Mesenchymal stem cell (in vitro differentiated cells and primary cell): ENCODE measurements around the gene ARRB1.
A peak's percentile ranks its signal among the peaks of the same experiment; 100 is the strongest.

Experiments
- DNase-seq: peaks from one replicate; pipeline ENCODE4 v3.0.0-alpha.2; 2013
- H2AFZ ChIP-seq: one replicate; pipeline ENCODE4 v1.6.1; 2013; ENCODE audit warnings: low read depth, mild to moderate bottlenecking, control low read depth, inconsistent platforms, low read length, moderate library complexity
- H2AK5ac ChIP-seq: 2 replicates; pipeline ENCODE4 v1.6.1; 2013; ENCODE audit warnings: low read length, moderate library complexity, mild to moderate bottlenecking, inconsistent platforms; ENCODE audit not compliant: severe bottlenecking
- H2BK120ac ChIP-seq: one replicate; pipeline ENCODE4 v1.6.1; 2013; ENCODE audit warnings: low read depth, mild to moderate bottlenecking, inconsistent platforms, low read length, moderate library complexity
- H2BK12ac ChIP-seq, 2 experiments: one replicate each; pipeline ENCODE4 v1.6.1; 2013; ENCODE audit warnings: inconsistent platforms in 2 of 2, low read length in 2 of 2, mild to moderate bottlenecking in 2 of 2, moderate library complexity in 2 of 2, control low read depth in 1 of 2
- H2BK15ac ChIP-seq: one replicate; pipeline ENCODE4 v1.6.1; 2013; ENCODE audit warnings: mild to moderate bottlenecking, low read depth, inconsistent platforms; ENCODE audit not compliant: poor library complexity, severe bottlenecking
- H2BK5ac ChIP-seq: 2 replicates; pipeline ENCODE4 v1.6.1; 2013; ENCODE audit warnings: low read depth, mild to moderate bottlenecking, low read length, control low read depth, inconsistent platforms; ENCODE audit not compliant: poor library complexity, severe bottlenecking
- H3K14ac ChIP-seq, 2 experiments: one replicate each; pipeline ENCODE4 v1.6.1; 2013; ENCODE audit warnings: inconsistent platforms in 2 of 2, low read length in 2 of 2, control low read depth in 1 of 2, mild to moderate bottlenecking in 1 of 2, moderate library complexity in 1 of 2
- H3K18ac ChIP-seq, 2 experiments: one replicate each; pipeline ENCODE4 v1.6.1; 2013; ENCODE audit warnings: inconsistent platforms in 2 of 2, low read length in 2 of 2, control low read depth in 1 of 2, low read depth in 1 of 2, mild to moderate bottlenecking in 1 of 2
- H3K23ac ChIP-seq, 2 experiments: one replicate each; pipeline ENCODE4 v1.6.1; 2013; ENCODE audit warnings: inconsistent platforms in 2 of 2, low read length in 2 of 2, mild to moderate bottlenecking in 2 of 2, moderate library complexity in 2 of 2, control low read depth in 1 of 2
- H3K27ac ChIP-seq: 2 replicates; pipeline ENCODE4 v1.5.1; 2013; ENCODE audit warnings: mild to moderate bottlenecking, moderate library complexity, low read length, control low read depth, inconsistent platforms; ENCODE audit not compliant: poor library complexity, severe bottlenecking
- H3K27me3 ChIP-seq, 2 experiments: 2 replicates each; pipeline versions ENCODE4 v1.6.1 to v1.7.0; 2013; ENCODE audit warnings: low read length in 2 of 2, mild to moderate bottlenecking in 2 of 2, moderate library complexity in 2 of 2, control low read depth in 1 of 2, inconsistent platforms in 1 of 2; ENCODE audit not compliant: control insufficient read depth in 1 of 2, insufficient read depth in 1 of 2
- H3K36me3 ChIP-seq, 2 experiments: 2 replicates each; pipeline versions ENCODE4 v1.6.1 to v1.7.0; 2013; ENCODE audit warnings: low read length in 2 of 2, control low read depth in 1 of 2, inconsistent platforms in 1 of 2, low read depth in 1 of 2, mild to moderate bottlenecking in 1 of 2; ENCODE audit not compliant: insufficient read depth in 2 of 2, control insufficient read depth in 1 of 2
- H3K4ac ChIP-seq, 2 experiments: one replicate each; pipeline ENCODE4 v1.6.1; 2013; ENCODE audit warnings: inconsistent platforms in 2 of 2, low read length in 2 of 2, mild to moderate bottlenecking in 2 of 2, moderate library complexity in 2 of 2, control low read depth in 1 of 2, low read depth in 1 of 2
- H3K4me1 ChIP-seq: 2 replicates; pipeline ENCODE4 v1.6.1; 2013; ENCODE audit warnings: low read depth, low read length, control low read depth; ENCODE audit not compliant: control insufficient read depth, insufficient read depth
- H3K4me2 ChIP-seq: 2 replicates; pipeline ENCODE4 v1.6.1; 2013; ENCODE audit warnings: low read length, mild to moderate bottlenecking, inconsistent platforms; ENCODE audit not compliant: poor library complexity, severe bottlenecking
- H3K4me3 ChIP-seq, 2 experiments: 2 replicates each; pipeline versions ENCODE4 v1.5.1 to v1.7.0; 2013; ENCODE audit warnings: low read length in 2 of 2, mild to moderate bottlenecking in 2 of 2, control low read depth in 1 of 2, low read depth in 1 of 2; ENCODE audit not compliant: insufficient read depth in 1 of 2
- H3K79me1 ChIP-seq: replicated peaks from 2 replicates; pipeline ENCODE4 v1.6.1; 2013; ENCODE audit warnings: mild to moderate bottlenecking, control low read depth, low read length, inconsistent platforms; ENCODE audit not compliant: poor library complexity, severe bottlenecking
- H3K9ac ChIP-seq: 2 replicates; pipeline ENCODE4 v1.7.0; 2013; ENCODE audit warnings: mild to moderate bottlenecking, low read length, moderate library complexity
- H3K9me3 ChIP-seq: 2 replicates; pipeline ENCODE4 v1.7.0; 2013; ENCODE audit warnings: mild to moderate bottlenecking, low read length; ENCODE audit not compliant: control insufficient read depth
- H4K8ac ChIP-seq: one replicate; pipeline ENCODE4 v1.6.1; 2013; ENCODE audit warnings: inconsistent platforms, mild to moderate bottlenecking, low read length, moderate library complexity
- H4K91ac ChIP-seq: one replicate; pipeline ENCODE4 v1.6.1; 2013; ENCODE audit warnings: mild to moderate bottlenecking, low read length, inconsistent platforms
- WGBS: methylation state at CpG from one replicate; pipeline ENCODE4 v1.1.7; 2013; ENCODE audit warnings: mixed read lengths; 5-methylcytosine and 5-hydroxymethylcytosine counted together

ARRB1 gene

GRCh38 chr11:75223954-75224643 is 127.4 kb downstream of the ARRB1 start:
- H2BK15ac ChIP-seq = no peak overlapping the region
- H4K91ac ChIP-seq = no peak overlapping the region
- H2BK120ac ChIP-seq = no peak overlapping the region
- 37% methylated on average over 5 of the region's 5 CpGs for WGBS
- H3K27ac ChIP-seq = no peak overlapping the region
- no peak for DNase-seq
- H3K27me3 ChIP-seq = peaks cover 21 to 30% of the 10 kb centered on the region in 2 experiments
- no peaks in the 10 kb centered on the region for H3K9me3 ChIP-seq
- no peak overlapping the region for H3K18ac ChIP-seq
- no peak overlapping the region for H3K4me3 ChIP-seq
- no peaks in the 10 kb centered on the region for H3K36me3 ChIP-seq
- H2BK12ac ChIP-seq = no peak overlapping the region
- no peak overlapping the region for H2AFZ ChIP-seq
- H3K9ac ChIP-seq = no peak overlapping the region
- no peak overlapping the region for H3K4ac ChIP-seq
- peaks cover 3% of the 10 kb centered on the region for H3K4me1 ChIP-seq
- no peak overlapping the region for H4K8ac ChIP-seq
- H2AK5ac ChIP-seq = no peak overlapping the region
- no peaks in the 10 kb centered on the region for H3K79me1 ChIP-seq
- H3K14ac ChIP-seq = no peak overlapping the region
- H3K4me2 ChIP-seq = no peak overlapping the region
- H3K23ac ChIP-seq = peak overlapping the region in 1 of 2 experiments; percentile 11
- no peak overlapping the region for H2BK5ac ChIP-seq

- Histone ChIP-seq H3K79me1 (no peaks in the 10 kb centered on the region), H3K27ac (no peak overlapping the region), H3K9ac (no peak overlapping the region), H3K23ac (no peak overlapping the region), H3K14ac (no peak overlapping the region), H3K18ac (no peak overlapping the region), H2BK120ac (no peak overlapping the region), H3K4me3 (no peak overlapping the region), H3K4me1 (no peaks in the 10 kb centered on the region), H2BK12ac (no peak overlapping the region), H3K36me3 (no peaks in the 10 kb centered on the region), H3K9me3 (no peaks in the 10 kb centered on the region), H2BK5ac (no peak overlapping the region), H2BK15ac (no peak overlapping the region), H2AK5ac (no peak overlapping the region), H2AFZ (no peak overlapping the region), H4K8ac (no peak overlapping the region), H3K27me3 (peaks cover 40 to 52% of the 10 kb centered on the region in 2 experiments), H3K4me2 (no peak overlapping the region), H3K4ac (no peak overlapping the region), H4K91ac (no peak overlapping the region)
- WGBS = 61% methylated on average over 2 of the region's 2 CpGs
- DNase-seq = no peak
These were observed 131.6 kb downstream of the ARRB1 start for GRCh38 chr11:75219869-75220268.

GRCh38 chr11:75214843-75215242 is 136.6 kb downstream of the ARRB1 start:
- no peak overlapping the region for H3K9ac ChIP-seq
- no peak overlapping the region for H2BK15ac ChIP-seq
- DNase-seq = no peak
- peaks cover 46 to 68% of the 10 kb centered on the region in 2 experiments for H3K27me3 ChIP-seq
- no peak overlapping the region for H3K14ac ChIP-seq
- H3K4me2 ChIP-seq = no peak overlapping the region
- H2AFZ ChIP-seq = no peak overlapping the region
- H3K18ac ChIP-seq = no peak overlapping the region
- H2BK120ac ChIP-seq = no peak overlapping the region
- no peak overlapping the region for H3K4me3 ChIP-seq
- H3K23ac ChIP-seq = no peak overlapping the region
- no peak overlapping the region for H2AK5ac ChIP-seq
- peaks cover 2% of the 10 kb centered on the region for H3K9me3 ChIP-seq
- no peaks in the 10 kb centered on the region for H3K4me1 ChIP-seq
- no peaks in the 10 kb centered on the region for H3K36me3 ChIP-seq
- no peak overlapping the region for H3K27ac ChIP-seq
- no peak overlapping the region for H4K91ac ChIP-seq
- H2BK12ac ChIP-seq = no peak overlapping the region
- H3K4ac ChIP-seq = no peak overlapping the region
- no peak overlapping the region for H2BK5ac ChIP-seq
- no peak overlapping the region for H4K8ac ChIP-seq
- no peaks in the 10 kb centered on the region for H3K79me1 ChIP-seq

GRCh38 chr11:75214411-75214821 is 137.0 kb downstream of the ARRB1 start:
- Histone ChIP-seq H4K8ac (no peak overlapping the region), H3K4me2 (no peak overlapping the region), H3K23ac (no peak overlapping the region), H2BK5ac (no peak overlapping the region), H3K9ac (no peak overlapping the region), H2AK5ac (no peak overlapping the region), H3K4me3 (no peak overlapping the region), H2BK120ac (no peak overlapping the region), H3K79me1 (no peaks in the 10 kb centered on the region), H3K9me3 (peaks cover 2% of the 10 kb centered on the region), H2BK15ac (no peak overlapping the region), H2BK12ac (no peak overlapping the region), H3K18ac (no peak overlapping the region), H3K14ac (no peak overlapping the region), H3K36me3 (no peaks in the 10 kb centered on the region), H2AFZ (no peak overlapping the region), H3K27me3 (peaks cover 46 to 72% of the 10 kb centered on the region in 2 experiments), H3K4me1 (no peaks in the 10 kb centered on the region), H4K91ac (no peak overlapping the region), H3K27ac (no peak overlapping the region), H3K4ac (no peak overlapping the region)
- WGBS = 4% methylated on average over 7 of the region's 8 CpGs
- peak; percentile 85 for DNase-seq
